Naive thymus-derived CD8-positive, alpha-beta T cell (primary cell): ENCODE measurements around the gene S100A4. TPM values are rescaled to one million over a fixed set of nuclear protein-coding genes. Genes with fewer than 3 reads are reported as not detected.

Experiments used
- ATAC-seq, 2 donors: fragments of 150-1000 bp; cut with Tn5 transposase in 1 of 2; sonication (Bioruptor Pico), chemical (Tn5 transposase) in 1 of 2; 1 replicate in 1 of 2; 2 replicates in 1 of 2; pipeline ENCODE4 v1.10.0; 2021; ENCODE audit warnings: mild to moderate bottlenecking in 2 of 2, moderate library complexity in 2 of 2
- POLR2A ChIA-PET: fragments of 350-600 bp; sonication (Branson Sonifier 250); formaldehyde crosslinking; loops from one replicate; lab custom pipeline; 2021; ENCODE audit warnings: antibody characterized with exemption; lab: Charles Lee
- DNase-seq, 10 donors: peaks; one replicate each; pipeline versions ENCODE4 v3.0.0 to v3.0.0-alpha.2; 2020 to 2022
- H3K27ac Mint-ChIP-seq, 10 donors: one replicate each; pipeline ENCODE4 v1.8.0; 2020 to 2022; ENCODE audit warnings: mild to moderate bottlenecking in 10 of 10, mixed read lengths in 10 of 10, moderate library complexity in 4 of 10, inconsistent platforms in 1 of 10
- H3K27me3 Mint-ChIP-seq, 5 donors: one replicate each; pipeline ENCODE4 v1.8.0; 2021 to 2022; ENCODE audit warnings: mixed read lengths in 5 of 5
- H3K36me3 Mint-ChIP-seq, 3 donors: one replicate each; pipeline ENCODE4 v1.8.0; 2020 to 2022; ENCODE audit warnings: mixed read lengths in 3 of 3, mild to moderate bottlenecking in 2 of 3, inconsistent platforms in 1 of 3
- H3K4me1 Mint-ChIP-seq, 4 donors: one replicate each; pipeline ENCODE4 v1.8.0; 2021 to 2022; ENCODE audit warnings: mixed read lengths in 4 of 4
- H3K4me3 Mint-ChIP-seq, 10 donors: one replicate each; pipeline ENCODE4 v1.8.0; 2020 to 2022; ENCODE audit warnings: mild to moderate bottlenecking in 10 of 10, mixed read lengths in 10 of 10, moderate library complexity in 6 of 10, inconsistent platforms in 1 of 10
- H3K9me3 Mint-ChIP-seq, 9 donors: one replicate each; pipeline ENCODE4 v1.8.0; 2020 to 2022; ENCODE audit warnings: mixed read lengths in 9 of 9, mild to moderate bottlenecking in 3 of 9, inconsistent platforms in 1 of 9, moderate library complexity in 1 of 9
- polyA plus RNA-seq, 3 donors: library from polyadenylated mRNA; unstranded; fragments of 300-500 nt; fragmentation: Illumina TruSeq; gene quantifications; one replicate each; pipeline ENCODE4 v1.2.3, GENCODE V29; 2021
- total RNA-seq, 8 experiments: library from RNA in 2 of 8; stranded (reverse) in 2 of 8; gene quantifications; one replicate each; pipeline ENCODE4 v1.2.3 and lab custom pipeline; 2021 to 2026

Gene S100A4
- total and polyA plus RNA-seq, 5 experiments from 2014 or later = 115 to 1,131 (median 421) TPM

DNA sequence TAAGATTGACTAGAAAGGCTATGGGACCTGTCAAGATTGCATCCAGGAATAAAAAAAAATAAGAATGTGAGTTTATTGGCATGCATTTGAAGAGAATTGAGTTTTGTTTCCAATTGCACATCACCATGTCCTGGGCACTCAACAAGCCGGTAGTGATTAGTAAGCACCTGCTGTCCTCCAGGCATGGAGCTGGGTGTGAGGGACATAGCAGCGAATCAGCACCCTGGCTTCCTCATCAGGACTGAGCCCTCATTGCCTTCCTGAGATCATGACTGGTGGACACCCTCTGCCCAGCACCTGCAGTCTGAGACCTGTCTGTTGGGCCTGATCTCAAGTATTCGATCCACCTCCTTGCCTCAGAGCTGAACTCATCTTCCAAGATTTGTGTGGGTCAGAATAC, 36.6 kb downstream of the S100A4 start:
- H3K4me1 Mint-ChIP-seq = peaks cover 0 to 6% (median 3%) of the 10 kb centered on the region in 4 donors
- ATAC-seq = no peak
- DNase-seq = no peak
- no peaks in the 10 kb centered on the region for H3K9me3 Mint-ChIP-seq
- no peak overlapping the region for H3K4me3 Mint-ChIP-seq
- POLR2A ChIA-PET = interaction anchor here (0.6 kb wide), 1 partner anchor 82 kb away, joined by 6 read pairs; no protein-coding TSS in a partner anchor
- no peaks in the 10 kb centered on the region for H3K27me3 Mint-ChIP-seq
- peak overlapping the region in 1 of 10 donors; percentile 63 for H3K27ac Mint-ChIP-seq
- H3K36me3 Mint-ChIP-seq = no peaks in the 10 kb centered on the region

DNA sequence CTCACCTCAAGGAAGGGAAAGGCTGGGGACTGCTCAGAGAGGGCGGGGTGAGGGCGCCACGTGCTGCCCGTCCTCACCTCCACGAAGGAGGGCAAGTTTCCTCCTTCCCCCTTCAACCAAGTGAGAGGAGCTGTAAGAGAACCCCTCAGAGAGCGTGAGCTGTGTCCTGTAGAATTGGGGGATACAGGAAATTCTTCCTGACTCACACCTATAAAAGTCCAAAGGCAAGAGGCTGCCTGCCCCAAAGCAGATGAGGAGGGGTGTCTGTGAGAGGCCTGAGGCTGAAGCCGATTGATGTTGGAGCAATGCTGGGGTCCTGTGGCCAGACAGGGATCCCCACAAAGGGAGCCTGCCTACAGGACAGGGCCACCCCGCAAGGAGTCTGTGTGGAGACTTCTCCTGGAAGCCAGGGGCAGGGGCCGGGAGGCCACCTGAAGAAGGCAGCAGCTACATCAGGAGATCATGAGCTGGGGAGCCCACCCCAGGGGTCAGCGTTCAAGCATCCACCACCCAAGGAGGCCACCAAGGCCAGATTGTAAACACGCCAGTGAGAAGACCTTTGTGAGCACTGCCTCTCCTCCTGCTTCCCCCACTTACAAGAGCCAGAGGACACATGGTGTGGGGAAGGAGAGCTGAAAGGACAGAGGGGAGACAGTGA, 37.6 kb downstream of the S100A4 start:
- H3K27ac Mint-ChIP-seq = peak overlapping the region in 1 of 10 donors; percentile 37
- ATAC-seq = no peak
- no peak for DNase-seq
- peaks cover 0 to 6% (median 3%) of the 10 kb centered on the region in 4 donors for H3K4me1 Mint-ChIP-seq
- peaks cover 0 to 2% (median 0%) of the 10 kb centered on the region in 5 donors for H3K27me3 Mint-ChIP-seq
- POLR2A ChIA-PET = interaction anchor here (0.6 kb wide), 1 partner anchor 55 kb away, joined by 3 read pairs; no protein-coding TSS in a partner anchor
- H3K9me3 Mint-ChIP-seq = no peaks in the 10 kb centered on the region
- H3K4me3 Mint-ChIP-seq = no peak overlapping the region
- H3K36me3 Mint-ChIP-seq = no peaks in the 10 kb centered on the region

DNA sequence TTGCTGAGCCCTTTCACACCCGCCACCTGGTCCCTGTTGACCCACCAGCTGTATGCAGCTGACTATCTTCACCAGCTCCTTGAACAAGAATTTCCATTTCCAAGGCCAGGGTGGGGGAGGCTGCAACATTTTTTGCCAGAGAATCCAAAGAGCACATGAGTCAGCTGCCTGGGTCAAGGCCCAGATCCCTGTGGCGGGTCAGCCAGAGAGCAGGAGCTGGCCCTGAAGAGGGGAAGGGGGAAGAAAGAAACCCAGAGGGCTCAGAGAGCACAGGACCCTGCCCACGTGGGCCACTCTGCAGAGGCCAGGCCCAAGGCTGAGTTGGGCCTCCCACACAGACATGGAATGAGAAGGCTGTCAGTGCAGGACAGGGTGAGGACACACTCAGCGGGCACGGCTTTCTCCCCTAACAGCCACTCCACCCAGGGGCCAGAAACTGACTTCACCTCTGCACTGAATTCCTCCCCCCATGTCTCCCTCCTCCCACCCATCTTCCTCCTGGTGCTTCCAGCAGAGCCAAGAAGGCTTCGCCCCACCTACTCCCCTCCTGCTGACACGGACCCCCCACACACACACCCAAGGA, 38.7 kb downstream of the S100A4 start:
- POLR2A ChIA-PET = no interaction called here
- Mint-ChIP-seq H3K9me3 (no peaks in the 10 kb centered on the region), H3K4me3 (no peak overlapping the region)

DNA sequence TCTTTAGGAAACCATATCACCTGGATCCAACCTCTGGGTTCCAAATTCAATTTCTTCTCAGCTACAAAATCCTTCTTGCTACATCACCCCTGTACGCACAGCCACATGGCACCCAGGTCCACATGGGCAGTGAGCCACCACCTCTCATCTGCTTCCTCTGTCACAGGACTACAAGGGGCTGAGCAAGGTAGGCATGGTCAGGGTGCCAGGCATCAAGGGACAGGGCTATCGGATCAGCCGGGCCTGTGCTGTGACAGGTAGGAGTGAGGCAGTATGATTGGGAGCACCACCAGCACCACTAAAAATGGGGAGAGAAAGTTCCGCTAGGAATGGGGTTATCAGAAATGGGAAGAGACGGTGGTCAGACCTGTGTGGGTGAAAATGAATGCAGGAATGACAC, 39.2 kb downstream of the S100A4 start:
- Mint-ChIP-seq H3K4me1 (peaks cover 0 to 4% (median 3%) of the 10 kb centered on the region in 4 donors), H3K9me3 (no peaks in the 10 kb centered on the region), H3K36me3 (no peaks in the 10 kb centered on the region), H3K27ac (no peak overlapping the region), H3K4me3 (no peak overlapping the region), H3K27me3 (peaks cover 0 to 3% (median 1%) of the 10 kb centered on the region in 5 donors)
- ATAC-seq (no peak), DNase-seq (no peak)
- POLR2A ChIA-PET = no interaction called here

More for the DNA sequence above, 38.7 kb downstream of the S100A4 start:
- Mint-ChIP-seq H3K27ac (no peak overlapping the region), H3K36me3 (no peaks in the 10 kb centered on the region), H3K27me3 (peaks cover 0 to 3% (median 1%) of the 10 kb centered on the region in 5 donors), H3K4me1 (peaks cover 0 to 4% (median 3%) of the 10 kb centered on the region in 4 donors)
- ATAC-seq (no peak), DNase-seq (no peak)

DNA sequence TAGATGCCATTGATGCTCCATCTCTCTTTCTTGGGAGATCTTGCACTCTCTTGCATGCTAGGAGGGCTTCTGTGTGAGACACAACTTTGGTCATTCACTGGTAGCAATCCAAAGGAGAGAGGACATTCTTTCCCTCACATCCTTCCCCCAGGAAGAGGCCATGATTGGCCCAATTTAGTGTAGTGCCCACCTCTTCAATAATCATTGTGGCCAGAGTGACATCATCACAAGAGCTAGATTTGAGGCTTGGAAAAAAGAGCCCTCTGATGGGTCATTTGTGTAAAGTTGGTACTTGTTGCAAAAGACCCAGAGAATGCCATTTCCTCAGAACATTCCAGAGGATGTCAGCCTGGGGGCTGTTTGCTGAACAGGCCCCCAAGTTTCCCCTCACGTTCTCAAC, 40.0 kb downstream of the S100A4 start:
- DNase-seq (no peak), ATAC-seq (no peak)
- Mint-ChIP-seq H3K9me3 (no peaks in the 10 kb centered on the region), H3K4me1 (peaks cover 0 to 1% (median 0%) of the 10 kb centered on the region in 4 donors), H3K27ac (no peak overlapping the region), H3K4me3 (no peak overlapping the region), H3K27me3 (peaks cover 0 to 3% (median 1%) of the 10 kb centered on the region in 5 donors), H3K36me3 (no peaks in the 10 kb centered on the region)
- POLR2A ChIA-PET = no interaction called here

DNA sequence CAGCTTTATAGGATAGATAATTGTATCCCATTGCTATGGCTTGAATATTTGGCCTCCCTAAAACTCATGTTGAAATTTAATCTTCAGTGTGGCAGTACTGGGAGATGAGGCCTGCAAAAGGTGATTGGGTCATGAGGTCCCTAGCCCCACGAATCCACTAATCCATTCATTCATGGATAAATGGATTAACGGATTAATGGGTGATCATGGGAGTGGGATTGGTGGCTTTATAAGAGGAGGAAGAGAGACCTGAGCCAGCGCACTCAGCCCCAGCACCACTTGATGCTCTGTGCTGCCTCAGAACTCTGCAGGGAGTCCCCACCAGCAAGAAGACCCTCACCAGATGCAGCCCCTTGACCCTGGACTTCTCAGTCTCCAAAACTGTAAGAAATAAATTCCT, 41.8 kb downstream of the S100A4 start:
- Mint-ChIP-seq H3K36me3 (no peaks in the 10 kb centered on the region), H3K27me3 (peaks cover 8 to 14% (median 8%) of the 10 kb centered on the region in 5 donors), H3K9me3 (no peaks in the 10 kb centered on the region), H3K27ac (no peak overlapping the region), H3K4me1 (no peaks in the 10 kb centered on the region), H3K4me3 (no peak overlapping the region)
- no peak for ATAC-seq
- DNase-seq = no peak
- POLR2A ChIA-PET = no interaction called here

DNA sequence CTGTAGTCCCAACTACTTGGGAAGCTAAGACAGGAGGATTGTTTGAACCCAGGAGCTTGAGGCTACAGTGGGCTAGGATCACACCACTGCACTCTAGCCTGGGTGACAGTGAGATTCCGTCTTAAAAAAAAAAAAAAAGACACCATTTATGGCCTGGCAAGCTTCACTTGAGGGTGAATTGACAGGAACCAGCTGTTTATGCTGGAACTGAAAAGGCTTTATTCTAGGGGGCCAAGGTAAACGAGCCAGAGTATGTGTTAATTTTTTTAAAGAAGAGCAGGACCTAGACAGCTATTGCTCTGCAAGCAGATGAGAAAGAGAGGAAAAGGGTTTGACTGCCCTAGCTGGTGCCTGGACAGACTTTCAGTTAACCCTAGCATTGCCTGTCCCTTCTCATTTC, 46.9 kb downstream of the S100A4 start:
- POLR2A ChIA-PET = interaction anchor here (0.7 kb wide), 1 partner anchor 415 kb away, joined by 4 read pairs; no protein-coding TSS in a partner anchor
- ATAC-seq (no peak), DNase-seq (no peak)
- H3K27me3 Mint-ChIP-seq = peaks cover 13 to 23% (median 18%) of the 10 kb centered on the region in 5 donors
- peaks cover 0 to 6% (median 2%) of the 10 kb centered on the region in 4 donors for H3K4me1 Mint-ChIP-seq
- H3K9me3 Mint-ChIP-seq = no peaks in the 10 kb centered on the region
- no peaks in the 10 kb centered on the region for H3K36me3 Mint-ChIP-seq
- no peak overlapping the region for H3K4me3 Mint-ChIP-seq
- no peak overlapping the region for H3K27ac Mint-ChIP-seq

DNA sequence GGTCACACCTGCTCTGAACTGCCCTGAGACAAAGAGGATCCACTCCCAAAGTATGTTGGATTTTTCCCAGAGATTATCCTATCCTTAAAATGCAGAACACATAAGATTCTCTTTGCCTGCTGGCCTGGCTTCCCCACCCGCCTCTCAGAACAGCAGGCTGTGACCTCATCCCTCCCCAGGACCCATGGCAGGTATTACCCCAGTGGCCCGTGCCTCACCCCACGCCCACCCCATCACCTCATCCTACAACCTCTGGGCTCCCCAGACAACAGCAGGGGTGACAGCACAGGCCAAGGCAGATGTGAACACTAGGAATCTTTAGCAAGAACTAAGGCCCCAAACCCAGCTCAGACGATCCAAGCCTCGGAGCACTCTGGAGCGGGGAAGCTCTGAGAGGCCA, 50.1 kb downstream of the S100A4 start:
- H3K27ac Mint-ChIP-seq = peak overlapping the region in 1 of 10 donors; percentile 68

DNA sequence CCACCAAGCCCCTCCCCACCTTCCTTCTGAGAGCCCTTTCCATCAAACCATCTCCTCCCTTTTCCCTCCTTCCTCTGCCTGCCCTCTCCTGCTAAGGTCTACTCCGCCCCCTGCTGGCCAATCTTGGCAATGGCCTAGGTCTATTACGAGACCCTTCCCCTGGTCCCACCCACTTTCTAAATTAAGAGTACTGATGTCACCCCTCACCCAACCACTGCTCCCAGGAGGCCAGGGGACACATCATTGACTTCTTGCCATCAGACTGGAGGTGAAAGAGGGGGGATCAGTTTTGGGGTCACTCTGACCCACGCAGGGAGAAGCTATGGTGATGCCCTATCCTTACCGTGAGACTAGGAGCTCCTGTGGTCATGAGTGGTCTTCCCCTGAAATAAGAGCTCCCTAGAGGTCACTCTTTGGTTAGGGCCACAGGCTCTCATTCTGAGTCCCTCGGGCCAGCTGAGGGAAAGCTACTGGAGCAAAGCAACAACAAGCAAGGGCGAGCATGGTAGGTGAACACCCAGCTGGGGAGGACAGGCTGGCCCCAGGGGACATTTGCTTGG, 50.5 kb downstream of the S100A4 start:
- H3K9me3 Mint-ChIP-seq = no peaks in the 10 kb centered on the region
- H3K4me1 Mint-ChIP-seq = peaks cover 0 to 6% (median 2%) of the 10 kb centered on the region in 4 donors
- POLR2A ChIA-PET = interaction anchor here (0.6 kb wide), 1 partner anchor 29 kb away, joined by 3 read pairs; no protein-coding TSS in a partner anchor
- ATAC-seq (peak; percentile 66 to 69), DNase-seq (peak; percentile 49 to 87 (median 68))
- no peak overlapping the region for H3K4me3 Mint-ChIP-seq
- H3K27me3 Mint-ChIP-seq = peaks cover 13 to 28% (median 20%) of the 10 kb centered on the region in 5 donors
- peak overlapping the region in 2 of 10 donors; percentile 24 to 35 for H3K27ac Mint-ChIP-seq
- H3K36me3 Mint-ChIP-seq = no peaks in the 10 kb centered on the region

More for the DNA sequence above, 50.1 kb downstream of the S100A4 start:
- DNase-seq (no peak), ATAC-seq (no peak)
- no peaks in the 10 kb centered on the region for H3K9me3 Mint-ChIP-seq
- H3K27me3 Mint-ChIP-seq = peaks cover 13 to 29% (median 20%) of the 10 kb centered on the region in 5 donors
- POLR2A ChIA-PET = no interaction called here
- no peak overlapping the region for H3K4me3 Mint-ChIP-seq
- H3K4me1 Mint-ChIP-seq = peaks cover 0 to 6% (median 2%) of the 10 kb centered on the region in 4 donors
- no peaks in the 10 kb centered on the region for H3K36me3 Mint-ChIP-seq

Other genes starting within 250 kb of the S100A4 start
- gene PGLYRP3, start 232.9 kb downstream of the S100A4 start, total RNA-seq = not detected
- not detected for gene PGLYRP3, start 232.9 kb downstream of the S100A4 start, polyA plus RNA-seq
- gene PGLYRP4, start 197.0 kb downstream of the S100A4 start, total RNA-seq = not detected
- gene PGLYRP4, start 197.0 kb downstream of the S100A4 start, polyA plus RNA-seq = not detected
- 1 to 10 TPM; 2.2 to 2.8 TPM for gene S100A9, start 188.0 kb downstream of the S100A4 start, total RNA-seq
- gene S100A9, start 188.0 kb downstream of the S100A4 start, polyA plus RNA-seq = 10 to 100 TPM in 2 of 3 donors, 1 to 10 TPM in 1; 5.0 to 18.8 (median 18.7) TPM
- gene S100A12, start 170.2 kb downstream of the S100A4 start, total RNA-seq = not detected
- 1 to 10 TPM in 1 of 3 donors, under 1 TPM in 1, not detected in 1; 0.44 to 1.7 TPM for gene S100A12, start 170.2 kb downstream of the S100A4 start, polyA plus RNA-seq
- gene S100A8, start 154.7 kb downstream of the S100A4 start, total RNA-seq = not detected
- gene S100A8, start 154.7 kb downstream of the S100A4 start, polyA plus RNA-seq = 10 to 100 TPM in 2 of 3 donors, 1 to 10 TPM in 1; 1.0 to 12.4 (median 11.6) TPM
- not detected for gene S100A7A, start 129.3 kb downstream of the S100A4 start, total RNA-seq
- not detected for gene S100A7A, start 129.3 kb downstream of the S100A4 start, polyA plus RNA-seq
- not detected for gene S100A7, start 85.2 kb downstream of the S100A4 start, total RNA-seq
- not detected for gene S100A7, start 85.2 kb downstream of the S100A4 start, polyA plus RNA-seq
- gene S100A6, start 9.8 kb downstream of the S100A4 start, total RNA-seq = 100 to 1,000 TPM; 223 to 232 TPM
- 100 to 1,000 TPM; 443 to 707 (median 568) TPM for gene S100A6, start 9.8 kb downstream of the S100A4 start, polyA plus RNA-seq
- 1 to 10 TPM in 1 of 2 experiments, not detected in 1; 1.4 TPM for gene S100A5, start 4.9 kb downstream of the S100A4 start, total RNA-seq
- under 1 TPM in 2 of 3 donors, not detected in 1; 0.63 to 0.78 TPM for gene S100A5, start 4.9 kb downstream of the S100A4 start, polyA plus RNA-seq
- not detected for gene S100A3, start 3.5 kb upstream of the S100A4 start, total RNA-seq
- gene S100A3, start 3.5 kb upstream of the S100A4 start, polyA plus RNA-seq = not detected
- gene S100A2, start 20.0 kb upstream of the S100A4 start, total RNA-seq = not detected
- gene S100A2, start 20.0 kb upstream of the S100A4 start, polyA plus RNA-seq = not detected
- not detected for gene S100A16, start 67.3 kb upstream of the S100A4 start, total RNA-seq
- not detected for gene S100A16, start 67.3 kb upstream of the S100A4 start, polyA plus RNA-seq
- gene S100A14, start 70.5 kb upstream of the S100A4 start, total RNA-seq = not detected
- not detected for gene S100A14, start 70.5 kb upstream of the S100A4 start, polyA plus RNA-seq
- gene S100A13, start 81.7 kb upstream of the S100A4 start, total RNA-seq = 1 to 10 TPM; 5.3 to 6.0 TPM
- gene S100A13, start 81.7 kb upstream of the S100A4 start, polyA plus RNA-seq = 1 to 10 TPM in 2 of 3 donors, under 1 TPM in 1; 0.94 to 1.9 (median 1.1) TPM
- gene S100A1, start 82.6 kb upstream of the S100A4 start, total RNA-seq = not detected
- gene S100A1, start 82.6 kb upstream of the S100A4 start, polyA plus RNA-seq = not detected
- gene CHTOP, start 88.3 kb upstream of the S100A4 start, total RNA-seq = 100 to 1,000 TPM; 152 to 155 TPM
- gene CHTOP, start 88.3 kb upstream of the S100A4 start, polyA plus RNA-seq = 10 to 100 TPM; 45.2 to 74.7 (median 48.8) TPM
- gene SNAPIN, start 112.9 kb upstream of the S100A4 start, total RNA-seq = 10 to 100 TPM; 28.2 to 30.7 TPM
- 10 to 100 TPM; 66.6 to 77.4 (median 72.3) TPM for gene SNAPIN, start 112.9 kb upstream of the S100A4 start, polyA plus RNA-seq
- 100 to 1,000 TPM in 1 of 2 experiments, 10 to 100 TPM in 1; 96.8 to 101 TPM for gene ILF2, start 125.2 kb upstream of the S100A4 start, total RNA-seq
- gene ILF2, start 125.2 kb upstream of the S100A4 start, polyA plus RNA-seq = 100 to 1,000 TPM; 115 to 140 (median 121) TPM
- not detected for gene NPR1, start 132.9 kb upstream of the S100A4 start, total RNA-seq
- gene NPR1, start 132.9 kb upstream of the S100A4 start, polyA plus RNA-seq = not detected
- gene INTS3, start 182.2 kb upstream of the S100A4 start, total RNA-seq = 10 to 100 TPM; 58.2 to 60.6 TPM
- gene INTS3, start 182.2 kb upstream of the S100A4 start, polyA plus RNA-seq = 10 to 100 TPM in 2 of 3 donors, 1 to 10 TPM in 1; 10.0 to 13.8 (median 10.8) TPM
- 10 to 100 TPM; 15.3 to 18.5 TPM for gene SLC27A3, start 229.6 kb upstream of the S100A4 start, total RNA-seq
- 10 to 100 TPM in 2 of 3 donors, 1 to 10 TPM in 1; 8.4 to 15.6 (median 10.0) TPM for gene SLC27A3, start 229.6 kb upstream of the S100A4 start, polyA plus RNA-seq